GM19468 (cell line): ENCODE data around the gene E2F3.
"Not testable (repeated sequence)": the region's sequence is repeated elsewhere in the genome, so short reads cannot be mapped to it uniquely, and the experiment has no call there.

Experiments used
- ATAC-seq: cut with Tn5 transposase; IDR thresholded peaks from one replicate; pipeline ENCODE4 v1.9.1; 2021; ENCODE audit warnings: mild to moderate bottlenecking, moderate library complexity, moderate number of reproducible peaks; ENCODE audit not compliant: unreplicated experiment; ENCODE audit errors: extremely low read depth

E2F3 gene

GRCh38 chr6:20490591-20490990 is 88.9 kb downstream of the E2F3 start:
- ATAC-seq, result no peak

DNA sequence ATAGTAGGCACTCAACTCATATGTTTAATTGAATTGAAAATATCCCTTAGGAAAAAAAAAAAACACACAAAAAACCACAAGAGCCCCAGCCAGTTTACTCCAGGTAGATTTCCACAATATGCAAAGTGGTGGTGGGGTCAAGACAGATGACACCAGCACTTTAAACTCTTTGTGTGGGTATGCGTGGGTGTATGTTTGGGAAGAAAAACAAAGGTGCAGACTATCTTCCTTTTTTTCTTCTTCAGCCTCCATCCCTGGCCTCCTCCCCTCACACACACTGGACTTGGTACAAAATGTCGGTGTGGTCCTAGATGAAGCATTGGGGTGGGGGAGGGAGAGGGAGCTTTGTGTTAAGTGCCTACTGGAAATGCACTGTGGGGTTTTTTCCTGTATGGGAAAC is 90.4 kb downstream of the E2F3 start:
- ATAC-seq, result no peak

GRCh38 chr6:20497216-20498040 is 95.7 kb downstream of the E2F3 start:
- no peak for ATAC-seq

- ATAC-seq, result no peak
Observed at GRCh38 chr6:20498041-20498385, 96.3 kb downstream of the E2F3 start.

- ATAC-seq, result no peak
Observed at GRCh38 chr6:20509212-20509611, 107.5 kb downstream of the E2F3 start.

DNA sequence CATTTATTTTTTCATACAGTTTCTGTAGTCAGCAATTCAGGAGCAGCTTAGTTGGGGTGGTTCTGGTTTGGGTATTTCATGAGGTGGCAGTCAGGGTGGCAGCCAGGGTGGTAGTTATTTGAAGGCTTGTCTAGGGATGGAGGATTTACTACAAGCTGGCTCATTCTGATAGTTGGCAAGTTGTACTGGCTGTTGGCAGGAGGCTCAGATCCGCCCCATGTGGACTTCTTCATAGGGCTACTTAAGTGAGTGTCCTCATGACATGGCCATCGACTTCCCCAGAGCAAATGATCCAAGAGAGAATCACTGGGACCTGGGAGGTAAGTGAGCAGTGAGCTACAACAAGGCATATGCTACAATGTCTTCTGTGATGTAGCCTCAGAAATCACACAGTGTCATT is 110.2 kb downstream of the E2F3 start:
- no peak for ATAC-seq

DNA sequence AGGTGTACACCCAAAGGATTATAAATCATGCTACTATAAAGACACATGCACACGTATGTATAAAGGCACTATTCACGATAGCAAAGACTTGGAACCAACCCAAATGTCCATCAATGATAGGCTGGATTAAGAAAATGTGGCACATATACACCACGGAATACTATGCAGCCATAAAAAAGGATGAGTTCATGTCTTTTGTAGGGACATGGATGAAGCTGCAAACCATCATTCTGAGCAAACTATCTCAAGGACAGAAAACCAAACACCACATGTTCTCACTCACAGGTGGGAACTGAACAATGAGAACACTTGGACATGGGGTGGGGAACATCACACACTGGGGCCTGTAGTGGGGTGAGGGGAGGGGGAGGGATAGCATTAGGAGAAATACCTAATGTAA is 123.5 kb downstream of the E2F3 start:
- ATAC-seq, result not testable (repeated sequence)

- not testable (repeated sequence) for ATAC-seq
Observed at GRCh38 chr6:20529086-20529448, 127.4 kb downstream of the E2F3 start.

DNA sequence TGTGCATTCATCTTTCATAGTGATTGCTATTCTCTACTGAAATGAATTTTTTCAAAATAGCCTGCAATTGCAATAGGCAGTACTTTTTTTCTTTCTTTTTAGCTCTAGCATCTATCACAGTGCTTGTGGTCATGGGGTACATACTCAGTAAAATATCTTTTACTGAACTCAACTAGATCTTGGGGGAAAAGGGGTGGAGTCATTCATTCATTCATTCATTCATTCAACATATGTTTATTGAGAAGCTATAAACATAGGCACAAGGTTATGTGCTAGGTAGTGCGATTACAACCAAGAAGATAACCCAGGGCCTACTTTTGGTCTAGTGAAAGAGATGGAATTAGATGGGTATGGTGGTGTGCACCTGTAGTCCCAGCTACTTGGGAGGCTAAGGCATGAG is 131.2 kb downstream of the E2F3 start:
- ATAC-seq, result no peak

- ATAC-seq, result no peak
Observed at GRCh38 chr6:20533746-20534294, 132.1 kb downstream of the E2F3 start.

DNA sequence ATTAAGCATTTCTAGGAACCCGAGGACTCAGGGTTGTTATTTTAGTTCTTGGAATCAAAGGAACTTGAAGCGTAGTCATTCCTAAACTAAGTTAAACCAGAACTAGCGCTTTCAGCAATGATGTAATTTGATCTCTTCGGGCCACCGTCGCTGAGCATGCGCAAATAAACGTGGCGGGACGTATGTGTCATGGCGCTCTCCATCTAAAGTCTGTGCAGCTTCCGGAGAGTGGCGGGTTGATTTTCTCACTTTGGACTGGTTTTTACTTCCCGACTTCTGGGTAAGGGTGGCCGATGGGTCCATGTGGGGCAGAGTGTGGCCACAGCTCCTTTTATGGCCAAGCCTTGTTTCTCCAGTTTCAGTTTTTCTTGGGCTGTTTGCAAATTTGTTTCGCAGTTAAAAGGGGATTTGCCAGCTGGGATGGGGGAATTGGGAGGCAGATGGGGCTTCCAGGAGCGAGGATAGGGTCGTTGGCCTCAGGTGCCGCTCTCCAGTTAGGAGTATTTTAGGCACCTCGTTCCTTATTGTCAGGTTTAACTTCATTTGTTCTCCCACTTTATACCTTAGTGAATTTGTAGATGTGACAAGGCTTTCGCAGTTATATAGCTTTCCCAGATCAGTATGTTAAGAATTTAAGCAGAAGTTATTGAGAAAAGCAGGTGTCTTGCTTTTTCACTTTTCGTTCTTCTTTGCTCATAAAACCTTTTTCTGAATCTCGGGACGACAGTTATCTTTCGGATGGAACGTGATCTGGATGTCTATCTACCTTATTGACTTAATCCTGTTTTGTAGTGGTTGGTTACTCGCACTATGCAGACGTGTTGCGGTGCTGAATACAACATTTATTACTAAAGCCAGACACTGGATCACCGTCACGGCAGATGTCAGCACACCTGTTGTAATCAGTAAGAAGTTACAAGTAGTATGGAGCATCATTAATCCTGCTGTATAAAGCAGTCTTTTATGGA is 132.9 kb downstream of the E2F3 start, which contains the start of gene CDKAL1:
Gene CDKAL1 (plus strand): TSS at position 163 of the 968 bp plus-strand sequence. CDS start 11,894 bp downstream, outside the sequence.
- ATAC-seq, result peak; percentile 75

GRCh38 chr6:20538131-20538662 is 136.5 kb downstream of the E2F3 start:
- no peak for ATAC-seq

DNA sequence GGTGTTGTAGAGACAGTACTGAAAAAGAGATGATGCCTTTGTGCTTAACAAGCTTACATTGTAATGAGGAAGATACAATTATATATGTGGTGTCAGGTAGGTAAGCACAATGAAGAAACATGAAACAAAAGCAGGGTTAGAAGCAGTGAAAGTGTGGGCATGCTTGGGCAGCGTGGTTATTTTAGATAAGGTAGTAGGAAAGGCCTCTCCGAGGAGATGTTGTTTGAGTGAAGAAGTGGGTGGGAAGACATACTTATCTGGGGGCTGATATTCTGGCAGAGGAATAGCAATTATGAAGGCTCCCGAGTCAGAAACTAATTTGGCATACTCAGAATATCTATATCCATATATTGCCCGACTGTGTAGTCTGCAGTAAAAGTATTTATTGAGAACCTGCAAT is 137.2 kb downstream of the E2F3 start:
- no peak for ATAC-seq

DNA sequence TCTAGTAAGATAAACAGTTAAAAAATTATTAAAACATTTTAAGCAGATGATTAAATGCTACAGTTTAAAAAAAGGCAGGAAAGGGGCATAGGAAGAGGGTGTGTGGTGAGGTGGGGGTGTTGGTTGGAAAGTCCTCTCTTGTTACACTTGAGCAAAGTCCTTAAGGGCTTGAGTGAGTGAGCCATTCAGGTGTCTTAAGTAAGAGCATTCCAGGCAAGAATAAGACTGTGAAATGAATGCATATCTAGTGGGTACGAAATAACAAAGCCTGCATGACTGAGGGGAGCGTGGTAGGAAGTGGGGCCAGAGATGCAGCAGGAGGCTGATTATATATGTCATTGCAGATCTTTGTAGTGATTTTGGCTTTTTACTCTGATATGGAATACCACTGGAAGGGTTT is 137.7 kb downstream of the E2F3 start:
- ATAC-seq, result no peak

GRCh38 chr6:20540683-20541082 is 139.0 kb downstream of the E2F3 start:
- no peak for ATAC-seq

DNA sequence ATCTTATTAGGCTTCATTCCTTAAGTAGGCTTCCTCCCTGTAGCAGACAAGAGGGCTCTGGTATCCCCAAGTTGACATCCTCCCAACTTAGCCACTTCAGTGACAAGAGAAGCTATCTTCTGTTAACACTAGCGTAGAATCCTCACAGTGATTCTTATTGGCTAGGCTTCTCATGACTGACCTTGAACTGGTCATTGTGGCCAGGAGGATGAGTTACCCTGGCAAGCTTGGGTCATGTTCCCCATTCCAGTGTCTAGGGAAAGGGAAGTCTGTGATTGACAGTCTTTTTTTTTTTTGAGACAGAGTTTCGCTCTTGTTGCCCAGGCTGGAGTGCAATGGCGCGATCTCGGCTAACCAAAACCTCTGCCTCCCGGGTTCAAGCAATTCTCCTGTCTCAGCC is 139.7 kb downstream of the E2F3 start:
- ATAC-seq, result no peak

GRCh38 chr6:20542927-20543602 is 141.4 kb downstream of the E2F3 start:
- peak; percentile 98 for ATAC-seq
